H4 (cell line): ENCODE data around the gene NFATC3. TPM values are rescaled to one million over a fixed set of nuclear protein-coding genes. Genes with fewer than 3 reads are reported as not detected.

ENCODE experiments used
- DNase-seq: peaks from one replicate; pipeline ENCODE4 v3.0.0-alpha.2; 2015; ENCODE audit warnings: low spot score
- total RNA-seq: library from RNA; depleted of rRNA; stranded (reverse); fragments of >200 nt; shearing (Covaris generic); gene quantifications from 2 replicates; pipeline ENCODE4 v1.2.3, GENCODE V29; 2014

The NFATC3 gene
- total RNA-seq, 1 experiment from 2014 or later, result 24.9 TPM

GRCh38 chr16:68230176-68230571 is 145.0 kb downstream of the NFATC3 start:
- DNase-seq, result no peak

- DNase-seq, result no peak
Measured at GRCh38 chr16:68230956-68231355, 145.8 kb downstream of the NFATC3 start.

GRCh38 chr16:68231384-68232136 is 146.4 kb downstream of the NFATC3 start:
- DNase-seq, result no peak

GRCh38 chr16:68232335-68232734 is 147.2 kb downstream of the NFATC3 start:
- no peak for DNase-seq

- no peak for DNase-seq
Measured at GRCh38 chr16:68233085-68233834, 148.1 kb downstream of the NFATC3 start.

GRCh38 chr16:68233835-68234187 is 148.6 kb downstream of the NFATC3 start:
- DNase-seq, result no peak

GRCh38 chr16:68234188-68235107 is 149.3 kb downstream of the NFATC3 start:
- no peak for DNase-seq

GRCh38 chr16:68235108-68235886 is 150.1 kb downstream of the NFATC3 start:
- no peak for DNase-seq

GRCh38 chr16:68235887-68236136 is 150.6 kb downstream of the NFATC3 start, which contains the start of gene ESRP2:
Gene ESRP2 (minus strand): TSS chr16:68236127. CDS start chr16:68236045, 82 bp downstream.
- DNase-seq, result no peak

- no peak for DNase-seq
Measured at GRCh38 chr16:68236137-68236825, 151.1 kb downstream of the NFATC3 start.

GRCh38 chr16:68236826-68237242 is 151.7 kb downstream of the NFATC3 start:
- no peak for DNase-seq

- peak; percentile 96 for DNase-seq
Measured at GRCh38 chr16:68237243-68238028, 152.3 kb downstream of the NFATC3 start.

GRCh38 chr16:68238029-68238345 is 152.8 kb downstream of the NFATC3 start:
- no peak for DNase-seq

GRCh38 chr16:68242085-68242484 is 156.9 kb downstream of the NFATC3 start:
- no peak for DNase-seq

GRCh38 chr16:68242926-68243858 is 158.0 kb downstream of the NFATC3 start:
- DNase-seq, result no peak

GRCh38 chr16:68244481-68244902 is 159.3 kb downstream of the NFATC3 start:
- DNase-seq, result no peak

- DNase-seq, result peak; percentile 82
Measured at GRCh38 chr16:68244903-68245853, 160.0 kb downstream of the NFATC3 start, which contains the start of gene PLA2G15. Gene PLA2G15 (plus strand): TSS chr16:68245373. CDS start chr16:68245427, 54 bp downstream.

GRCh38 chr16:68246121-68246520 is 161.0 kb downstream of the NFATC3 start:
- no peak for DNase-seq
